Measurements from ENCODE around the gene VASN. TPM values are rescaled to one million over a fixed set of nuclear protein-coding genes. Genes with fewer than 3 reads are reported as not detected.
A peak's percentile ranks its signal among the peaks of the same experiment; 100 is the strongest.

The VASN gene
- total and polyA plus RNA-seq, 9 of the 15 experiments (the other 6 are each of a cell fraction or from before 2014, with no cell fraction given), result 0.01 to 2.5 (median 0.41) TPM; not detected in 1

DNA sequence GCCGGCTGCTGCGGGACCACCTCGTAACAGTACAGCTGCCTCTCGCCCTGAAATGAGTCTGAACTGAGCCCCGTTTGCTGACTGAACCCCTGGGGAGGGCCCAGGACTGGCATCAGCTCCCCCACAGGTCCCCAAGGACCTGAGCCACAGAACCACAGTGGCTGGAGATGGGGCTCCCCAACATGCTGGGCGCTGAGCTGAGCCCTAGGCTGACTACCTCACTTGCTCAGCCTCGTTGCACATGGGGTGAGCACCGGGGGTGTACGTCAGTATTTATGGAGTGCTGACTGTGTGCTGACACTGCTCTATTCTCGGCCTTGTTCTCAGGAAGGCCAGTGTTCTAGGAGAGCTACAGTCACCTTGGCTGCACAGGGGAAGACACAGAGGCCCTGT, 6.6 kb upstream of the VASN start:
- CTCF ChIA-PET (ENCODE audit: low intra/inter-chr PET ratio), result no interaction called here
- H3K4me3 ChIP-seq, result no peak overlapping the region
- H3K27me3 ChIP-seq (ENCODE audit: control insufficient read depth in 2 of 2, insufficient read depth in 2 of 2, low read length in 2 of 2), result no peaks in the 10 kb centered on the region
- 0 out of 2 replicates have a peak, but pooled peaks cover 2% of the 10 kb centered on the region for H4K20me1 ChIP-seq (replicated peaks; ENCODE audit: control insufficient read depth, insufficient read depth, low read length)
- POLR2A ChIA-PET, result no interaction called here
- BruUV-seq (replicated peaks), result no TSS peak
- DNase-seq (ENCODE audit: extremely low read depth in 1 of 4, low spot score in 3 of 4), result no peak
- FAIRE-seq, result no peak
- in situ Hi-C loops (cut with MboI), result no loop called here
- TF ChIP-seq EP400 (IDR thresholded peaks at IDR 0.05), result no peak
- no peak for TF ChIP-seq KDM5B (IDR thresholded peaks at IDR 0.05; ENCODE audit: insufficient replicate concordance, low read depth, low read length)
- no peak for TF ChIP-seq ZSCAN32 (CRISPR knock-in tag; IDR thresholded peaks at IDR 0.05)
- no peak for TF ChIP-seq KDM1A (IDR thresholded peaks at IDR 0.05)
- TF ChIP-seq ZNF436 (CRISPR knock-in tag; IDR thresholded peaks at IDR 0.05), result no peak
- TF ChIP-seq OTX1 (CRISPR knock-in tag; IDR thresholded peaks at IDR 0.05), result no peak
- TF ChIP-seq GTF2E2 (tag; IDR thresholded peaks at IDR 0.05), result no peak
- TF ChIP-seq NFIC (IDR thresholded peaks at IDR 0.05), result no peak
- no peak for TF ChIP-seq ETV6 (IDR thresholded peaks at IDR 0.05; ENCODE audit: borderline replicate concordance in 1 of 2, low read depth in 2 of 2, low read length in 1 of 2)
- TF ChIP-seq ETV6 (CRISPR knock-in tag; IDR thresholded peaks at IDR 0.05; ENCODE audit: borderline replicate concordance), result no peak
- no peak for TF ChIP-seq XRCC3 (IDR thresholded peaks at IDR 0.05)
- TF ChIP-seq DACH1 (IDR thresholded peaks at IDR 0.05; ENCODE audit: partially characterized antibody), result no peak
- TF ChIP-seq NR1H2 (CRISPR knock-in tag; IDR thresholded peaks at IDR 0.05), result no peak
- no peak for TF ChIP-seq ZNF134 (CRISPR knock-in tag; conservative IDR thresholded peaks at IDR 0.05)
- H3K9ac ChIP-seq (ENCODE audit: insufficient read depth in 1 of 2, low read depth in 2 of 2, low read length in 2 of 2), result peak overlapping the region in 1 of 2 experiments; percentile 73; a peak in 1 of 4 replicates
- no peak for ATAC-seq
- H2AFZ ChIP-seq (ENCODE audit: low read depth, low read length), result no peak overlapping the region
- intact Hi-C loops (cut with micrococcal nuclease), result no loop called here
- peaks cover 7 to 62% of the 10 kb centered on the region in 2 experiments for H3K4me1 ChIP-seq (replicated peaks in 1 of 2; ENCODE audit: control insufficient read depth in 2 of 2, insufficient read depth in 2 of 2, low read length in 2 of 2)
- H3K36me3 ChIP-seq (ENCODE audit: control insufficient read depth, insufficient read depth, low read length), result peaks cover 45% of the 10 kb centered on the region; the same call in 2 of the 3 replicates
- H3K79me2 ChIP-seq (ENCODE audit: control insufficient read depth, insufficient read depth, low read length), result no peaks in the 10 kb centered on the region
- 81% methylated on average over 8 of the region's 10 CpGs for WGBS (ENCODE audit: insufficient coverage, low coverage, missing lambda C conversion rate)
- no peak overlapping the region for H3K4me2 ChIP-seq (ENCODE audit: insufficient read depth, low read length)
- no peak overlapping the region for H3K27ac ChIP-seq (ENCODE audit: extremely low read depth, low read depth, low read length)
- H3K9me3 ChIP-seq (replicated peaks; ENCODE audit: control insufficient read depth, insufficient read depth, low read depth, low read length), result no peaks in the 10 kb centered on the region
- no peaks in the 10 kb centered on the region for H3K9me1 ChIP-seq (ENCODE audit: control insufficient read depth, insufficient read depth, low read length)

Data from K562 (cell line).